Endothelial cell of umbilical vein (primary cell): ENCODE data around the gene PRSS3. TPM values are rescaled to one million over a fixed set of nuclear protein-coding genes. Genes with fewer than 3 reads are reported as not detected.

Experiments used
- Bru-seq: library from RNA; stranded (reverse); fragments of 400-500 nt; gene quantifications from one replicate; lab custom pipeline; 2021; lab: Mats Ljungman, UMichigan
- BruChase-seq, 2 experiments: library from RNA; stranded (reverse); fragments of 400-500 nt; gene quantifications; one replicate each; lab custom pipeline; 2021; lab: Mats Ljungman, UMichigan
- BruUV-seq: library from RNA; stranded (reverse); fragments of 400-500 nt; replicated peaks from 2 replicates; lab custom pipeline; 2021; lab: Mats Ljungman, UMichigan
- CTCF ChIA-PET: fragments of 300-600, 350-600 bp; sonication (Branson Sonifier 250); formaldehyde crosslinking; loops from one replicate; lab custom pipeline; 2021; ENCODE audit warnings: antibody characterized with exemption, inconsistent platforms; lab: Charles Lee
- POLR2A ChIA-PET: fragments of 300-600, 350-600 bp; sonication (Branson Sonifier 250); formaldehyde crosslinking; loops from one replicate; lab custom pipeline; 2021; ENCODE audit warnings: antibody characterized with exemption, inconsistent platforms; lab: Charles Lee
- DNase-seq: peaks from one replicate; pipeline ENCODE4 v3.0.0-alpha.2; 2011; ENCODE audit warnings: low read depth, low spot score
- FAIRE-seq: peaks from 2 replicates; lab custom pipeline; 2011; peaks lifted over from hg19 to GRCh38; lab: Jason Lieb, UNC
- H2AFZ ChIP-seq: 2 replicates; pipeline ENCODE4 v1.6.0; 2012; ENCODE audit warnings: low read depth, low read length, control low read depth, inconsistent platforms
- H3K27ac ChIP-seq: 2 replicates; pipeline ENCODE4 v1.5.1; 2011; ENCODE audit warnings: low read depth, mild to moderate bottlenecking, control low read depth, low read length, moderate library complexity; ENCODE audit not compliant: insufficient read depth
- H3K27me3 ChIP-seq, 2 experiments: 2 replicates each; pipeline versions ENCODE4 v1.6.0 to v1.6.1; 2011; ENCODE audit warnings: low read length in 2 of 2, mixed read lengths in 1 of 2; ENCODE audit not compliant: control insufficient read depth in 2 of 2, insufficient read depth in 2 of 2
- H3K36me3 ChIP-seq, 2 experiments: 2 replicates in 1 of 2; 3 replicates in 1 of 2; pipeline ENCODE4 v1.5.1; 2011; ENCODE audit warnings: low read length in 2 of 2, mild to moderate bottlenecking in 1 of 2, moderate library complexity in 1 of 2; ENCODE audit not compliant: control insufficient read depth in 2 of 2, insufficient read depth in 2 of 2; ENCODE audit errors: extremely low read depth in 1 of 2
- H3K4me1 ChIP-seq: 3 replicates; pipeline ENCODE4 v1.5.1; 2011; ENCODE audit warnings: mild to moderate bottlenecking, low read length; ENCODE audit not compliant: control insufficient read depth, insufficient read depth; ENCODE audit errors: extremely low read depth
- H3K4me2 ChIP-seq: 2 replicates; pipeline ENCODE4 v1.6.1; 2011; ENCODE audit warnings: low read length, control low read depth, mixed read lengths; ENCODE audit not compliant: insufficient read depth
- H3K4me3 ChIP-seq, 3 experiments: fragments of 200-600 bp in 1 of 3; sonication (generic), shearing (Covaris generic) in 1 of 3; replicated peaks in 1 of 3; 2 replicates each; pipeline ENCODE4 v1.5.1; 2011 to 2016; ENCODE audit warnings: control low read depth in 3 of 3, low read length in 3 of 3, mild to moderate bottlenecking in 2 of 3, inconsistent platforms in 1 of 3, low read depth in 1 of 3, moderate library complexity in 1 of 3; ENCODE audit not compliant: insufficient read depth in 1 of 3
- H3K79me2 ChIP-seq: 2 replicates; pipeline ENCODE4 v1.6.0; 2012; ENCODE audit warnings: low read length, inconsistent platforms; ENCODE audit not compliant: control insufficient read depth, insufficient read depth
- H3K9ac ChIP-seq: replicated peaks from 2 replicates; pipeline ENCODE3; 2011; ENCODE audit warnings: low read length, control low read depth; ENCODE audit not compliant: insufficient read depth; ENCODE audit errors: extremely low read depth
- H3K9me1 ChIP-seq: replicated peaks from 3 replicates; pipeline ENCODE4 v1.6.0; 2011; ENCODE audit warnings: mild to moderate bottlenecking, low read length; ENCODE audit not compliant: control insufficient read depth, insufficient read depth; ENCODE audit errors: extremely low read depth
- H3K9me3 ChIP-seq: replicated peaks from 2 replicates; pipeline ENCODE4 v1.5.1; 2012; ENCODE audit warnings: low read length, inconsistent platforms; ENCODE audit not compliant: control insufficient read depth, insufficient read depth
- H4K20me1 ChIP-seq: replicated peaks from 2 replicates; pipeline ENCODE3; 2011; ENCODE audit warnings: mild to moderate bottlenecking, low read length; ENCODE audit not compliant: control insufficient read depth, insufficient read depth; ENCODE audit errors: extremely low read depth
- CTCF ChIP-seq, 2 donors: IDR thresholded peaks; 1 replicate in 1 of 2; 2 replicates in 1 of 2; pipeline ENCODE4 v1.5.1; 2011; ENCODE audit warnings: low read length in 2 of 2, mild to moderate bottlenecking in 2 of 2, moderate library complexity in 2 of 2, control low read depth in 1 of 2, inconsistent platforms in 1 of 2, low read depth in 1 of 2; ENCODE audit not compliant: insufficient read depth in 1 of 2; ENCODE audit errors: extremely low read depth in 1 of 2
- EZH2 ChIP-seq: IDR thresholded peaks from 2 replicates; pipeline ENCODE4 v1.6.1; 2012; ENCODE audit warnings: borderline replicate concordance, low read depth, mild to moderate bottlenecking, moderate library complexity, low read length, inconsistent platforms; ENCODE audit not compliant: severe bottlenecking
- FOS ChIP-seq: IDR thresholded peaks from 2 replicates; pipeline ENCODE4 v1.6.1; 2011; ENCODE audit warnings: mild to moderate bottlenecking, low read length, moderate library complexity, borderline replicate concordance; ENCODE audit not compliant: insufficient read depth
- GATA2 ChIP-seq: IDR thresholded peaks from 2 replicates; pipeline ENCODE4 v1.7.0; 2011; ENCODE audit warnings: low read depth, mild to moderate bottlenecking, moderate library complexity, mixed read lengths, low read length; ENCODE audit not compliant: insufficient read length, insufficient read depth
- JUN ChIP-seq: IDR thresholded peaks from 2 replicates; pipeline ENCODE4 v1.6.1; 2011; ENCODE audit warnings: borderline replicate concordance, low read depth; ENCODE audit not compliant: insufficient read length, insufficient read depth
- MAX ChIP-seq: IDR thresholded peaks from 2 replicates; pipeline ENCODE4 v1.6.1; 2011; ENCODE audit not compliant: insufficient read depth, insufficient read length
- MYC ChIP-seq: IDR thresholded peaks from one replicate; pipeline ENCODE4 v1.6.1; 2011; ENCODE audit warnings: mild to moderate bottlenecking, low read depth, low read length
- POLR2AphosphoS5 ChIP-seq: IDR thresholded peaks from 2 replicates; pipeline ENCODE4 v1.6.1; 2012; ENCODE audit warnings: low read depth, mild to moderate bottlenecking, control low read depth, low read length, moderate library complexity; ENCODE audit not compliant: insufficient read depth
- dilution Hi-C: fragments of 300-500 bp; cut with MboI; formaldehyde crosslinking; loops from one replicate; pipeline ENCODE4 v1.15.0; 2019; ENCODE audit warnings: low sequenced_read_pairs; ENCODE audit not compliant: extremely low pct_ligation_motif_present
- intact Hi-C: fragments of 100-400 bp; cut with micrococcal nuclease; formaldehyde crosslinking; loops from one replicate; pipeline ENCODE4 v1.10.0; 2022
- long read RNA-seq: library from polyadenylated mRNA; stranded (forward); transcript quantifications from one replicate; pipeline ENCODE4 v2.0.0, GENCODE V29; 2021
- polyA minus RNA-seq, 3 experiments: library from RNA; depleted of rRNA, polyadenylated mRNA; stranded (reverse); fragments of >200 nt; gene quantifications; 1 replicate in 1 of 3; 2 replicates in 2 of 3; pipeline ENCODE4 v1.2.3, GENCODE V29; 2011
- polyA plus RNA-seq, 4 experiments: library from polyadenylated mRNA; depleted of rRNA in 3 of 4; stranded (reverse) in 3 of 4; unstranded in 1 of 4; fragments of >200 nt; gene quantifications; 2 replicates each; pipeline versions ENCODE4 v1.2.1 to v1.2.3, GENCODE V29; 2011 to 2012; ENCODE audit warnings: missing spikeins in 1 of 4
- total RNA-seq: library from RNA; stranded (reverse); gene quantifications from 2 replicates; pipeline ENCODE4 v1.2.3, GENCODE V29; 2021

Gene PRSS3
- 4.4 and 10.7 TPM in 2 replicates for total RNA-seq
- polyA plus RNA-seq = 3.7 and 4.6 TPM in 2 replicates
- 4.1 and 4.6 TPM in 2 replicates for polyA plus RNA-seq (2011; cell fraction: cytosol; rRNA removed)
- polyA plus RNA-seq (2011; cell fraction: nucleus; rRNA removed) = 2.1 and 3.0 TPM in 2 replicates
- polyA plus RNA-seq (2012) = 36.4 and 82.2 TPM in 2 replicates
- 1.4 and 2.4 TPM in 2 replicates for polyA minus RNA-seq
- not detected for polyA minus RNA-seq (2011; cell fraction: cytosol; rRNA and poly(A)+ RNA removed)
- polyA minus RNA-seq (2011; cell fraction: nucleus; rRNA and poly(A)+ RNA removed) = 1.0 TPM in 1 of 2 replicates, not detected in the other
- Bru-seq, nascent RNA = percentile 38 among the genes with signal in this experiment
- percentile 42 among the genes with signal in this experiment for BruChase-seq, experiment 1, labeled RNA remaining after a 6-hour chase
- percentile 45 among the genes with signal in this experiment for BruChase-seq, experiment 2, labeled RNA remaining after a 2-hour chase
- long read RNA-seq, transcript PRSS3-202 (5 exons, 966 nt) = major isoform, 15 of 17 reads
- long read RNA-seq, partial matches to known transcripts = 0 of 17 reads
- long read RNA-seq, other reads (novel, unspliced or antisense) = 1 of 17 reads

- ChIA-PET CTCF (interaction anchor here (1.6 kb wide), 1 partner anchor 57 kb away, joined by 5 read pairs; no protein-coding TSS in a partner anchor), POLR2A (no interaction called here)
- no peaks in the 10 kb centered on the region for H3K36me3 ChIP-seq
- DNase-seq = no peak
- H3K4me3 ChIP-seq = no peak within 1 kb of the TSS
- intact Hi-C loops (no loop called here), dilution Hi-C loops (no loop called here)
- H3K27ac ChIP-seq = no peak within 1 kb of the TSS
- TF ChIP-seq FOS (no peak), CTCF (IDR thresholded peaks at IDR 0.05; ENCODE audit: extremely low read depth in 1 of 2, insufficient read depth in 1 of 2, low read depth in 1 of 2, low read length in 2 of 2) (no peak), JUN (no peak), EZH2 (no peak), MAX (no peak), GATA2 (no peak), MYC (no peak), POLR2AphosphoS5 (no peak)
- peaks cover 5% of the 10 kb centered on the region for H3K4me1 ChIP-seq
- H3K27me3 ChIP-seq = no peaks in the 10 kb centered on the region
- no peak for FAIRE-seq
- H2AFZ ChIP-seq = no peak within 1 kb of the TSS
- no peaks in the 10 kb centered on the region for H3K9me1 ChIP-seq
- no peaks in the 10 kb centered on the region for H3K9me3 ChIP-seq
- no peak within 1 kb of the TSS for H3K9ac ChIP-seq
- H3K4me2 ChIP-seq = no peak within 1 kb of the TSS
- H3K79me2 ChIP-seq = no peaks in the 10 kb centered on the region
- H4K20me1 ChIP-seq = no peaks in the 10 kb centered on the region
- no TSS peak for BruUV-seq
These were observed at the start of gene PRSS3 for GRCh38 chr9:33795281-33795680. PRSS3 (plus strand) TSS chr9:33795561; CDS start chr9:33795574, 13 bp downstream.
